Breast epithelium (tissue), 4 donors: Measurements from ENCODE around the gene FARP1. TPM values are rescaled to one million over a fixed set of nuclear protein-coding genes. Genes with fewer than 3 reads are reported as not detected.

Source experiments
- DNase-seq, 2 donors: peaks; one replicate each; pipeline ENCODE4 v3.0.0-alpha.2; 2019; ENCODE audit warnings: low spot score in 2 of 2
- H3K27ac ChIP-seq, 2 donors: fragments of 200-600 bp; sonication (generic) in 1 of 2; one replicate each; pipeline ENCODE4 v1.5.1; 2016 to 2019; ENCODE audit warnings: mild to moderate bottlenecking in 1 of 2
- H3K27me3 ChIP-seq, 2 donors: fragments of 200-600 bp; sonication (generic) in 1 of 2; one replicate each; pipeline versions ENCODE4 v1.5.1 to v1.6.0; 2017 to 2019; ENCODE audit warnings: control low read depth in 1 of 2, mild to moderate bottlenecking in 1 of 2
- H3K36me3 ChIP-seq: fragments of 200-600 bp; one replicate; pipeline ENCODE4 v1.5.1; 2019
- H3K4me1 ChIP-seq, 2 donors: fragments of 200-600 bp; sonication (generic); one replicate each; pipeline ENCODE4 v1.5.1; 2016 to 2019; ENCODE audit warnings: control low read depth in 1 of 2
- H3K4me3 ChIP-seq, 3 donors: fragments of 200-600 bp; sonication (generic); 1 replicate in 2 of 3; 2 replicates in 1 of 3; pipeline ENCODE4 v1.5.1; 2016 to 2019; ENCODE audit warnings: mild to moderate bottlenecking in 3 of 3, moderate library complexity in 2 of 3
- H3K9me3 ChIP-seq, 2 donors: fragments of 200-600 bp; sonication (generic) in 1 of 2; one replicate each; pipeline ENCODE4 v1.5.1; 2016 to 2019; ENCODE audit warnings: control low read depth in 1 of 2
- POLR2A ChIP-seq: fragments of 450-650 bp; IDR thresholded peaks from one replicate; pipeline ENCODE4 v1.6.1; 2016; ENCODE audit warnings: antibody characterized with exemption, mild to moderate bottlenecking, moderate library complexity
- POLR2AphosphoS5 ChIP-seq, 3 donors: sonication (generic); formaldehyde crosslinking; IDR thresholded peaks; one replicate each; pipeline ENCODE4 v1.6.1; 2017; ENCODE audit warnings: antibody characterized with exemption in 3 of 3
- intact Hi-C: fragments of 100-400 bp; cut with DNase I; formaldehyde crosslinking; loops from one replicate; pipeline ENCODE4 v1.15.1; 2023; ENCODE audit warnings: low total_unique reads
- total RNA-seq, 3 donors: library from RNA; depleted of rRNA; stranded (reverse); fragments of >200 nt; gene quantifications; one replicate each; pipeline ENCODE4 v1.1.0, GENCODE V29; 2016
- TF ChIP-seq, protein P1 (sequence below), 3 donors: fragments of 450-650 bp; IDR thresholded peaks; one replicate each; pipeline ENCODE4 v1.5.1; 2016 to 2017; ENCODE audit warnings: antibody characterized with exemption in 3 of 3, mild to moderate bottlenecking in 3 of 3, moderate library complexity in 3 of 3

The FARP1 gene
- total RNA-seq, 3 donors from 2014 or later = 29.8 to 97.3 (median 80.1) TPM

GRCh38 chr13:98433654-98434053 lies 290.8 kb downstream of the FARP1 start:
- no peak overlapping the region for H3K27ac ChIP-seq
- H3K27me3 ChIP-seq = no peaks in the 10 kb centered on the region
- no peaks in the 10 kb centered on the region for H3K9me3 ChIP-seq
- intact Hi-C loops = no loop called here
- no peaks in the 10 kb centered on the region for H3K4me1 ChIP-seq
- H3K4me3 ChIP-seq = no peak overlapping the region
- TF ChIP-seq POLR2AphosphoS5 (IDR thresholded peaks at IDR 0.05) (no peak), POLR2A (no peak)
- TF ChIP-seq, protein P1, sequence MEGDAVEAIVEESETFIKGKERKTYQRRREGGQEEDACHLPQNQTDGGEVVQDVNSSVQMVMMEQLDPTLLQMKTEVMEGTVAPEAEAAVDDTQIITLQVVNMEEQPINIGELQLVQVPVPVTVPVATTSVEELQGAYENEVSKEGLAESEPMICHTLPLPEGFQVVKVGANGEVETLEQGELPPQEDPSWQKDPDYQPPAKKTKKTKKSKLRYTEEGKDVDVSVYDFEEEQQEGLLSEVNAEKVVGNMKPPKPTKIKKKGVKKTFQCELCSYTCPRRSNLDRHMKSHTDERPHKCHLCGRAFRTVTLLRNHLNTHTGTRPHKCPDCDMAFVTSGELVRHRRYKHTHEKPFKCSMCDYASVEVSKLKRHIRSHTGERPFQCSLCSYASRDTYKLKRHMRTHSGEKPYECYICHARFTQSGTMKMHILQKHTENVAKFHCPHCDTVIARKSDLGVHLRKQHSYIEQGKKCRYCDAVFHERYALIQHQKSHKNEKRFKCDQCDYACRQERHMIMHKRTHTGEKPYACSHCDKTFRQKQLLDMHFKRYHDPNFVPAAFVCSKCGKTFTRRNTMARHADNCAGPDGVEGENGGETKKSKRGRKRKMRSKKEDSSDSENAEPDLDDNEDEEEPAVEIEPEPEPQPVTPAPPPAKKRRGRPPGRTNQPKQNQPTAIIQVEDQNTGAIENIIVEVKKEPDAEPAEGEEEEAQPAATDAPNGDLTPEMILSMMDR (IDR thresholded peaks at IDR 0.05) = no peak
- no peak for DNase-seq
- H3K36me3 ChIP-seq = no peaks in the 10 kb centered on the region

- intact Hi-C loops = no loop called here
- H3K36me3 ChIP-seq = no peaks in the 10 kb centered on the region
- no peaks in the 10 kb centered on the region for H3K4me1 ChIP-seq
Measured at GRCh38 chr13:98434060-98434459, 291.2 kb downstream of the FARP1 start.

DNA sequence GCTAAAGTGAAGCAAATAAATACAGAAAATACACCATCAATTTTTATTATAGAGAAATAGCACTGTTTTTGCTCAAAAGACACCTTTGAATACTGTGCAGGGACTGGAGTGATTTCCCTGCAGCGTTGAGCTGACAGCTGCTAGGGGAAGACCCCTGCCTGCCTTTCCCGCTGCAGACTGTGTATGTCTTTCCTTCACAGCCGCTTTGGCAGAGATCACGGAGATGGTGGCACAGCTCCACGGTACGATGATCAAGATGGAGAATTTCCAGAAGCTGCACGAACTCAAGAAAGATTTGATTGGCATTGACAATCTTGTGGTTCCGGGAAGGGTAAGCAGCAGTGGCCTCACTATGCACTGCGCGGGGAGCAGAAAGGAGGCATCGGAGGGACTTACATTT lies 292.5 kb downstream of the FARP1 start:
- intact Hi-C loops = no loop called here
- TF ChIP-seq, protein P1 (IDR thresholded peaks at IDR 0.05) = no peak
- TF ChIP-seq POLR2AphosphoS5 (IDR thresholded peaks at IDR 0.05) (no peak), POLR2A (no peak)
- Histone ChIP-seq H3K36me3 (no peaks in the 10 kb centered on the region), H3K4me3 (no peak overlapping the region), H3K27ac (no peak overlapping the region), H3K27me3 (no peaks in the 10 kb centered on the region), H3K4me1 (no peaks in the 10 kb centered on the region), H3K9me3 (no peaks in the 10 kb centered on the region)
- DNase-seq = no peak

More at GRCh38 chr13:98434060-98434459, 291.2 kb downstream of the FARP1 start:
- no peak for DNase-seq
- Histone ChIP-seq H3K27ac (no peak overlapping the region), H3K4me3 (no peak overlapping the region), H3K27me3 (no peaks in the 10 kb centered on the region), H3K9me3 (no peaks in the 10 kb centered on the region)
- TF ChIP-seq, protein P1 (IDR thresholded peaks at IDR 0.05) = no peak
- TF ChIP-seq POLR2AphosphoS5 (IDR thresholded peaks at IDR 0.05) (no peak), POLR2A (no peak)

DNA sequence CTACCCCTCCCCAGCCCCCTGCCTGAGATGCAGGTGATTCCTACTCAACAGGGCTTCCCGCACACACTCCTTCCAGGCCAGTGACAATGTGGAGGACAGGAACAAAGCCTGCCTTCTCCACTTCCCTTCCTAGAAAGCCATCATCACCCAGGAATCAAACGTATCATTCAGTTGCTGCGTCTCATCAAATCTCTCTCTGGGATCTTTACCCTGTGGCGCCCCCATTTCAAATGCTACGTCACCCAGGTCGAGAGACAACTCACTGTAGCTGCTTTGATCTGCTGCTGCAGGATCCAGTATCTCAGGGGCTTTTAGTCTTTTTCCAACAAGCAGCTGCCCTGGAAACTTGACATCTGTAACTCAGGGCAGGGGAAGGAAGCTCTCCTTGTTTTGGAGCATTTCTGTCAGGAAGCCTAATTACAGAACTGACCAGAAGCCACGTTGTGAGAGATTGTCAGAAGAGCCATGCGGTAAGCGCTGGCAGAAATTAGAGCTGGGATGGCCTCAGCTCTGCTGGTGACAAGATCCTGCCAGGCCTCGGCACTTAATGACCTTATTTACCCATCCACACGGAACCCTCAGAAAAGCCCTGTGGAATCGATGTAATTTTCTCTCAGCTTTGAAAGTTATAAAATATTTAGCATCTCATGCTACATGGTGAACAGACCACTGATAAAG lies 293.5 kb downstream of the FARP1 start:
- no peaks in the 10 kb centered on the region for H3K9me3 ChIP-seq
- no peak overlapping the region for H3K4me3 ChIP-seq
- intact Hi-C loops = no loop called here
- H3K4me1 ChIP-seq = no peaks in the 10 kb centered on the region
- H3K27ac ChIP-seq = no peak overlapping the region
- H3K27me3 ChIP-seq = no peaks in the 10 kb centered on the region
- TF ChIP-seq, protein P1 (IDR thresholded peaks at IDR 0.05) = no peak
- TF ChIP-seq POLR2AphosphoS5 (IDR thresholded peaks at IDR 0.05) (no peak), POLR2A (no peak)
- no peak for DNase-seq
- H3K36me3 ChIP-seq = no peaks in the 10 kb centered on the region

GRCh38 chr13:98438246-98439125 lies 295.6 kb downstream of the FARP1 start:
- Histone ChIP-seq H3K4me3 (no peak overlapping the region), H3K9me3 (no peaks in the 10 kb centered on the region), H3K36me3 (no peaks in the 10 kb centered on the region), H3K4me1 (no peaks in the 10 kb centered on the region), H3K27me3 (no peaks in the 10 kb centered on the region), H3K27ac (no peak overlapping the region)
- TF ChIP-seq POLR2A (no peak), POLR2AphosphoS5 (IDR thresholded peaks at IDR 0.05) (no peak)
- TF ChIP-seq, protein P1 (IDR thresholded peaks at IDR 0.05) = no peak
- DNase-seq = no peak
- intact Hi-C loops = no loop called here
